ENCODE results near the gene HOXA2. TPM values are rescaled to one million over a fixed set of nuclear protein-coding genes. Genes with fewer than 3 reads are reported as not detected.

Gene HOXA2
- total RNA-seq, 2 experiments from 2014 or later, result not detected

- Mint-ChIP-seq H3K4me3 (no peak overlapping the region), H3K27me3 (peaks cover 45% of the 10 kb centered on the region), H3K27ac (no peak overlapping the region), H3K4me1 (peaks cover 7% of the 10 kb centered on the region), H3K36me3 (ENCODE audit: low read depth) (no peaks in the 10 kb centered on the region), H3K9me3 (no peaks in the 10 kb centered on the region)
- DNase-seq, result no peak
- ChIA-PET CTCF (interaction anchor here (1.0 to 2.1 kb wide), 3 partner anchors 14 to 42 kb away, joined by 3 to 5 read pairs (median 3); no protein-coding TSS in a partner anchor), POLR2A (no interaction called here)
Observed at GRCh38 chr7:27145165-27145913, 42.9 kb upstream of the HOXA2 start.

GRCh38 chr7:27144781-27145164 is 42.3 kb upstream of the HOXA2 start:
- DNase-seq, result no peak
- H3K27ac Mint-ChIP-seq, result no peak overlapping the region
- no peaks in the 10 kb centered on the region for H3K36me3 Mint-ChIP-seq (ENCODE audit: low read depth)
- no peak overlapping the region for H3K4me3 Mint-ChIP-seq
- H3K4me1 Mint-ChIP-seq, result peaks cover 6% of the 10 kb centered on the region
- ChIA-PET CTCF (interaction anchor here (1.3 to 2.1 kb wide), 2 partner anchors 13 to 16 kb away, joined by 3 to 5 read pairs; no protein-coding TSS in a partner anchor), POLR2A (no interaction called here)
- H3K9me3 Mint-ChIP-seq, result no peaks in the 10 kb centered on the region
- H3K27me3 Mint-ChIP-seq, result peaks cover 40% of the 10 kb centered on the region

GRCh38 chr7:27143950-27144780 is 41.7 kb upstream of the HOXA2 start:
- no peak for DNase-seq
- H3K36me3 Mint-ChIP-seq (ENCODE audit: low read depth), result no peaks in the 10 kb centered on the region
- ChIA-PET CTCF (interaction anchor here (2.1 kb wide), 1 partner anchor 13 kb away, joined by 5 read pairs; no protein-coding TSS in a partner anchor), POLR2A (no interaction called here)
- H3K9me3 Mint-ChIP-seq, result no peaks in the 10 kb centered on the region
- H3K4me1 Mint-ChIP-seq, result peaks cover 6% of the 10 kb centered on the region
- peaks cover 35% of the 10 kb centered on the region for H3K27me3 Mint-ChIP-seq
- H3K4me3 Mint-ChIP-seq, result no peak overlapping the region
- no peak overlapping the region for H3K27ac Mint-ChIP-seq

DNA sequence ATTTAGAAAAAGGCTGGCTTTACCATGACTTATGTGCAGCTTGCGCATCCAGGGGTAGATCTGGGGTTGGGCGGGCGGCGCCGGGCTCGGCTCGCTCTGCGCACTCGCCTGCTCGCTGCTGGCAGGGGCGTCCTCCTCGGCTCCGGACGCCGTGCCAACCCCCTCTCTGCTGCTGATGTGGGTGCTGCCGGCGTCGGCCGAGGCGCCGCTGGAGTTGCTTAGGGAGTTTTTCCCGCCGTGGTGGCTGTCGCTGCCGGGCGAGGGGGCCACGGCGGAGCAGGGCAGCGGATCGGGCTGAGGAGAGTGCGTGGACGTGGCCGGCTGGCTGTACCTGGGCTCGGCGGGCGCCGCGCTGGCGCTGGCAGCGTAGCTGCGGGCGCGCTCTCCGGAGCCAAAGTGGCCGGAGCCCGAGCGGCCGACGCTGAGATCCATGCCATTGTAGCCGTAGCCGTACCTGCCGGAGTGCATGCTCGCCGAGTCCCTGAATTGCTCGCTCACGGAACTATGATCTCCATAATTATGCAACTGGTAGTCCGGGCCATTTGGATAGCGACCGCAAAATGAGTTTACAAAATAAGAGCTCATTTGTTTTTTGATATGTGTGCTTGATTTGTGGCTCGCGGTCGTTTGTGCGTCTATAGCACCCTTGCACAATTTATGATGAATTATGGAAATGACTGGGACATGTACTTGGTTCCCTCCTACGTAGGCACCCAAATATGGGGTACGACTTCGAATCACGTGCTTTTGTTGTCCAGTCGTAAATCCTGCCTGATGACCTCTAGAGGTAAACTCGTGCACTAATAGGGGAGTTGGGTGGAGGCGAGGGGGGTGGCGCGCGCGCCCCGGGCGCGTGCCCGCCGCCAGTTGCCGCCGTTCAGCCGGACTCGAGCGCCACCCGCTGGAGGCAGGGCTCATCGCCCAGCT is 40.8 kb upstream of the HOXA2 start, which contains the start of gene HOXA5:
TSS of gene HOXA5 (minus strand) at position 659 of the 927 bp plus-strand sequence. CDS start at position 585, 74 bp downstream.
- CTCF ChIA-PET, result no interaction called here
- no peak within 1 kb of the TSS for H3K4me3 Mint-ChIP-seq
- no peak for DNase-seq

GRCh38 chr7:27142580-27143022 is 40.1 kb upstream of the HOXA2 start:
- no peaks in the 10 kb centered on the region for H3K4me1 Mint-ChIP-seq
- H3K9me3 Mint-ChIP-seq, result no peaks in the 10 kb centered on the region
- POLR2A ChIA-PET, result no interaction called here
- no peaks in the 10 kb centered on the region for H3K36me3 Mint-ChIP-seq (ENCODE audit: low read depth)
- peaks cover 32% of the 10 kb centered on the region for H3K27me3 Mint-ChIP-seq
- CTCF ChIA-PET, result no interaction called here
- no peak for DNase-seq
- H3K27ac Mint-ChIP-seq, result peak overlapping the region; percentile 54
- no peak overlapping the region for H3K4me3 Mint-ChIP-seq

More for the DNA sequence above, 40.8 kb upstream of the HOXA2 start, which contains the start of gene HOXA5:
- H3K27ac Mint-ChIP-seq, result peak within 1 kb of the TSS; percentile 54
- H3K27me3 Mint-ChIP-seq, result peaks cover 33% of the 10 kb centered on the region
- no peaks in the 10 kb centered on the region for H3K9me3 Mint-ChIP-seq
- POLR2A ChIA-PET, result no interaction called here
- H3K4me1 Mint-ChIP-seq, result peaks cover 3% of the 10 kb centered on the region
- H3K36me3 Mint-ChIP-seq (ENCODE audit: low read depth), result no peaks in the 10 kb centered on the region

- Mint-ChIP-seq H3K4me3 (no peak overlapping the region), H3K27me3 (peaks cover 32% of the 10 kb centered on the region)
- CTCF ChIA-PET, result no interaction called here
Observed at GRCh38 chr7:27141923-27142579, 39.6 kb upstream of the HOXA2 start.

DNA sequence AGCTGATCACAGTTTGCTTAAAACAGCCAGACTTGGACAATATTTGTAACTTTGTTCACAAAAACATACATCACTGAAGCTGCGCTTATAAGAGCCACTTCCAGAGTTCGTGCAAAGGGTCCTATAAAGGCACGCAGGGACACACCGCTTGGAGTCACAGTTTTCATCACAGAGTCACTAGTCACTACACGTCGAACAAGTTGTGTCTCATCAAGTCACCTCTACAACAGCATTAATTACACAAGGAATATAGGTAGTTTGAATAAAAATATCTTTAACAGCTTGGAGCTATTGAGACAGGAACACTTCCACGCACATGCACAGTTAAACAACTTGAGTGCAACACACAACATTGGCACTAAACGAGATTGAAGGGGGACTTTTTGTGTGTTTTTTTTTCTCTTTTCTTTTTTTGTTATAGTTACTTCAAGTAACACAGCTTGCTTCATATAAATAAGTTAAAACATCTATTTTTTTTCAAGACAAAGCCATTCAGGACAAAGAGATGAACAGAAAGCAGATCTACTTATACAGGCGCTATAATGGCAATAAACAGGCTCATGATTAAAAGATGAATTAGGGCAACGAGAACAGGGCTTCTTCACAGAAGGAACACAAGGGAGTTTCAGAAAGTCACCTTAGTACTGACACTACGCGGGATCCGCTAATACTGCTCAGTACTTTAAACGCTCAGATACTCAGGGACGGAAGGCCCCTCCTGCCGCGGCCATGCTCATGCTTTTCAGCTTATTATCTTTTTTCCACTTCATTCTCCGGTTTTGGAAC is 38.8 kb upstream of the HOXA2 start:
- ChIA-PET CTCF (interaction anchor here (0.7 to 1.2 kb wide), 2 partner anchors 9 to 41 kb away, joined by 4 to 6 read pairs; no protein-coding TSS in a partner anchor), POLR2A (no interaction called here)
- H3K36me3 Mint-ChIP-seq (ENCODE audit: low read depth), result no peaks in the 10 kb centered on the region
- no peaks in the 10 kb centered on the region for H3K9me3 Mint-ChIP-seq
- H3K27ac Mint-ChIP-seq, result no peak overlapping the region
- H3K4me1 Mint-ChIP-seq, result no peaks in the 10 kb centered on the region
- peaks cover 32% of the 10 kb centered on the region for H3K27me3 Mint-ChIP-seq
- DNase-seq, result no peak
- no peak overlapping the region for H3K4me3 Mint-ChIP-seq

More at GRCh38 chr7:27141923-27142579, 39.6 kb upstream of the HOXA2 start:
- DNase-seq, result no peak
- H3K9me3 Mint-ChIP-seq, result no peaks in the 10 kb centered on the region
- H3K27ac Mint-ChIP-seq, result no peak overlapping the region
- H3K36me3 Mint-ChIP-seq (ENCODE audit: low read depth), result no peaks in the 10 kb centered on the region
- POLR2A ChIA-PET, result no interaction called here
- H3K4me1 Mint-ChIP-seq, result no peaks in the 10 kb centered on the region

- no peak overlapping the region for H3K4me3 Mint-ChIP-seq
- no peak overlapping the region for H3K27ac Mint-ChIP-seq
- H3K36me3 Mint-ChIP-seq (ENCODE audit: low read depth), result no peaks in the 10 kb centered on the region
- ChIA-PET POLR2A (no interaction called here), CTCF (interaction anchor here (1.2 kb wide), 1 partner anchor 10 kb away, joined by 6 read pairs; no protein-coding TSS in a partner anchor)
- H3K9me3 Mint-ChIP-seq, result no peaks in the 10 kb centered on the region
- peaks cover 6% of the 10 kb centered on the region for H3K4me1 Mint-ChIP-seq
- peaks cover 38% of the 10 kb centered on the region for H3K27me3 Mint-ChIP-seq
- no peak for DNase-seq
Observed at GRCh38 chr7:27140126-27140857, 37.8 kb upstream of the HOXA2 start.

GRCh38 chr7:27139334-27140125 is 37.0 kb upstream of the HOXA2 start:
- Mint-ChIP-seq H3K9me3 (no peaks in the 10 kb centered on the region), H3K4me1 (peaks cover 13% of the 10 kb centered on the region), H3K27ac (no peak overlapping the region), H3K4me3 (no peak overlapping the region), H3K27me3 (peaks cover 46% of the 10 kb centered on the region), H3K36me3 (ENCODE audit: low read depth) (no peaks in the 10 kb centered on the region)
- CTCF ChIA-PET, result interaction anchor here (1.2 kb wide), 1 partner anchor 11 kb away, joined by 6 read pairs; no protein-coding TSS in a partner anchor
- POLR2A ChIA-PET, result no interaction called here
- no peak for DNase-seq

GRCh38 chr7:27138985-27139333 is 36.5 kb upstream of the HOXA2 start:
- Mint-ChIP-seq H3K36me3 (ENCODE audit: low read depth) (no peaks in the 10 kb centered on the region), H3K27me3 (peaks cover 52% of the 10 kb centered on the region), H3K4me3 (no peak overlapping the region), H3K27ac (no peak overlapping the region), H3K4me1 (peaks cover 19% of the 10 kb centered on the region), H3K9me3 (no peaks in the 10 kb centered on the region)
- no peak for DNase-seq
- ChIA-PET POLR2A (no interaction called here), CTCF (no interaction called here)

Data from activated CD4-positive, alpha-beta T cell treated with anti-CD3 and anti-CD28 coated beads, Interleukin-2, amount 10 ng/mL, durations not matched to agents 7 days and 5 days (primary cell).